Activated CD4-positive, alpha-beta T cell treated with anti-CD3 and anti-CD28 coated beads for 48 hours (primary cell): ENCODE measurements around the gene NTN5.
"Not testable (repeated sequence)": the region's sequence is repeated elsewhere in the genome, so short reads cannot be mapped to it uniquely, and the experiment has no call there.

Experiments
- DNase-seq: peaks from one replicate; pipeline ENCODE4 v3.0.0-alpha.2; 2020

The NTN5 gene

GRCh38 chr19:48639483-48640375 is 33.1 kb downstream of the NTN5 start:
- DNase-seq: no peak

- no peak for DNase-seq
These were observed 33.9 kb downstream of the NTN5 start for GRCh38 chr19:48638831-48639381.

GRCh38 chr19:48637948-48638830 is 34.6 kb downstream of the NTN5 start:
- DNase-seq: peak; percentile 84

GRCh38 chr19:48637449-48637947 is 35.3 kb downstream of the NTN5 start:
- peak; percentile 99 for DNase-seq

- peak; percentile 57 for DNase-seq
These were observed 35.9 kb downstream of the NTN5 start, which contains the start of gene DBP for GRCh38 chr19:48636859-48637448. Gene DBP, minus strand, starts transcription at chr19:48637379. Its CDS starts 385 bp downstream, at chr19:48636994.

- no peak for DNase-seq
These were observed 36.6 kb downstream of the NTN5 start for GRCh38 chr19:48635966-48636858.

- DNase-seq: peak; percentile 79
These were observed 37.4 kb downstream of the NTN5 start for GRCh38 chr19:48635263-48635965.

- DNase-seq: peak; percentile 96
These were observed 38.2 kb downstream of the NTN5 start for GRCh38 chr19:48634424-48635262.

GRCh38 chr19:48634036-48634342 is 38.8 kb downstream of the NTN5 start:
- no peak for DNase-seq

GRCh38 chr19:48633148-48634035 is 39.4 kb downstream of the NTN5 start:
- no peak for DNase-seq

- DNase-seq: no peak
These were observed 40.1 kb downstream of the NTN5 start for GRCh38 chr19:48632692-48633147.

- not testable (repeated sequence) for DNase-seq
These were observed 40.5 kb downstream of the NTN5 start for GRCh38 chr19:48632286-48632685.

GRCh38 chr19:48631225-48631624 is 41.6 kb downstream of the NTN5 start:
- DNase-seq: no peak

- DNase-seq: no peak
These were observed 42.3 kb downstream of the NTN5 start for GRCh38 chr19:48630296-48631063.

GRCh38 chr19:48629599-48630295 is 43.1 kb downstream of the NTN5 start:
- peak; percentile 65 for DNase-seq

GRCh38 chr19:48629297-48629598 is 43.6 kb downstream of the NTN5 start:
- no peak for DNase-seq

GRCh38 chr19:48628486-48629296 is 44.1 kb downstream of the NTN5 start:
- no peak for DNase-seq
